HCT116 (cell line): ENCODE measurements around the gene FNIP2.

Experiments
- CTCF ChIP-seq, 3 experiments: fragments of 200-600 bp in 1 of 3; sonication (generic) in 1 of 3; IDR thresholded peaks in 2 of 3; conservative IDR thresholded peaks in 1 of 3; 2 replicates each; pipeline ENCODE4 v1.5.1; 2012 to 2017; ENCODE audit warnings: low read depth in 2 of 3, low read length in 2 of 3, antibody characterized with exemption in 1 of 3, borderline replicate concordance in 1 of 3, control low read depth in 1 of 3, mild to moderate bottlenecking in 1 of 3, mixed read lengths in 1 of 3, mixed run types in 1 of 3, moderate library complexity in 1 of 3; ENCODE audit not compliant: insufficient read depth in 1 of 3
- EZH2 ChIP-seq: fragments of 200-600 bp; sonication (generic); IDR thresholded peaks from 2 replicates; pipeline ENCODE4 v1.6.1; 2017; ENCODE audit warnings: antibody characterized with exemption, mixed run types
- EZH2phosphoT487 ChIP-seq: fragments of 200-600 bp; IDR thresholded peaks from 2 replicates; pipeline ENCODE4 v1.6.1; 2018; ENCODE audit warnings: antibody characterized with exemption, borderline replicate concordance
- POLR2A ChIP-seq: IDR thresholded peaks from 2 replicates; pipeline ENCODE4 v1.7.0; 2011; ENCODE audit warnings: borderline replicate concordance; ENCODE audit not compliant: insufficient read depth, insufficient read length; ENCODE audit errors: extremely low read depth
- POLR2AphosphoS5 ChIP-seq: IDR thresholded peaks from 2 replicates; pipeline ENCODE4 v1.6.1; 2011; ENCODE audit warnings: mild to moderate bottlenecking, low read depth, low read length, moderate library complexity
- RAD21 ChIP-seq: IDR thresholded peaks from 2 replicates; pipeline ENCODE4 v1.6.1; 2012; ENCODE audit warnings: low read depth, mild to moderate bottlenecking
- ZNF274 ChIP-seq: fragments of 200-500 bp; sonication (Bioruptor generic); IDR thresholded peaks from 2 replicates; pipeline ENCODE4 v1.6.1; 2014; ENCODE audit warnings: mild to moderate bottlenecking, low read depth, low read length, inconsistent platforms

- no peak for TF ChIP-seq CTCF (IDR thresholded peaks at IDR 0.05 in 2 of 3, conservative IDR thresholded peaks at IDR 0.05 in 1 of 3; ENCODE audit: borderline replicate concordance in 1 of 3, insufficient read depth in 1 of 3, low read depth in 2 of 3, low read length in 2 of 3)
- TF ChIP-seq POLR2A = no peak
- TF ChIP-seq RAD21 = no peak
- no peak for TF ChIP-seq POLR2AphosphoS5
- TF ChIP-seq ZNF274 = no peak
- TF ChIP-seq EZH2 = no peak
- no peak for TF ChIP-seq EZH2phosphoT487
These were observed 8.0 kb upstream of the FNIP2 start for GRCh38 chr4:158760866-158761265.
